Measurements from ENCODE around the gene OXNAD1.
A peak's percentile ranks its signal among the peaks of the same experiment; 100 is the strongest.

Gene OXNAD1

DNA sequence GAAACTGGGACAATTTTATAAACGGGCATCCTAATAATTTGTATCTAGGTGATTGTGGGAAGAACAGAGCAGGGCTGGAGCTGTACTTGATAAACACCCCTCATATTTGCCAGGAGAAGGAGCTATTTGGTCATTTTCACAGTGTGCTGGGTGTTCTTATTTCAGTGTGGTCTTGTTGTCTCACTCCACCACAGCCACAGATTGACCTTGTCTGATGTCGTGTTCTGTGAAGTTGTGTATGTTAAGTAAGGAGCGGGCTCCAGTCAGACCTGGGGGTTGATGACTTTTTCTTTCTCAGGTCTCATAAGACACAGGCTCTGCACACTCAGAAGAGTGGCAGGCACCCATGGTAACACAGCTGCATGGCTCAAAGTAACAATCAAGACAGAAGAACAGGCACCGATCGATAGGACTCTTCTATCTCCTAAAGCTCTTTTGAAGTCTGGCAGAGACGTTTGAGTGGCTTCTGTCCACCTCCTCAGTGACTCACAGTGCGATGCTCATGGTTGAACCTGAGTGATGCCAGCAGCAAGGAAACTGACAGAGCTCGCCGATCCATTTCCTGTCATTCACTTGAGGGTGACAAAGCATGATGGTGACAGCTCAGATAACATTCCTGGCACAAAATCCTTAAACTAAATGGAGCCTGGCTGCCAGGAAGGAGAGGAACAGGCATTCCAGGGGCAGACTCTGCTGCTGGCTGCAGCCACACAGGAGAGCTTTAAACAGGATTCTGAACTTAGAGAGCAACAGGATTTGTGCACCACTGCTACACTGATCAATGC, 21.1 kb upstream of the OXNAD1 start:
- DNase-seq (ENCODE audit: insufficient read length, low spot score) (no peak), FAIRE-seq (no peak)
- TF ChIP-seq POLR2AphosphoS5 (IDR thresholded peaks at IDR 0.05; ENCODE audit: low read depth, low read length) (no peak), POU2F2 (IDR thresholded peaks at IDR 0.05; ENCODE audit: low read depth, low read length) (no peak), SPI1 (IDR thresholded peaks at IDR 0.05; ENCODE audit: low read depth, low read length) (no peak), PAX5 (IDR thresholded peaks at IDR 0.05; ENCODE audit: insufficient read depth, low read length, severe bottlenecking) (no peak), POLR2A (IDR thresholded peaks at IDR 0.05; ENCODE audit: low read depth, low read length) (no peak), TAF1 (IDR thresholded peaks at IDR 0.05; ENCODE audit: low read depth, low read length) (no peak)

- DNase-seq (ENCODE audit: insufficient read length, low spot score) (no peak), FAIRE-seq (no peak)
- TF ChIP-seq TAF1 (IDR thresholded peaks at IDR 0.05; ENCODE audit: low read depth, low read length) (no peak), POLR2A (IDR thresholded peaks at IDR 0.05; ENCODE audit: low read depth, low read length) (no peak), POLR2AphosphoS5 (IDR thresholded peaks at IDR 0.05; ENCODE audit: low read depth, low read length) (no peak), POU2F2 (IDR thresholded peaks at IDR 0.05; ENCODE audit: low read depth, low read length) (peak; percentile 91; the same call in 1 of the 2 replicates), PAX5 (IDR thresholded peaks at IDR 0.05; ENCODE audit: insufficient read depth, low read length, severe bottlenecking) (no peak)
These were observed 19.4 kb upstream of the OXNAD1 start for GRCh38 chr3:16245609-16246008.

GRCh38 chr3:16247282-16248061, 17.5 kb upstream of the OXNAD1 start:
- peak; percentile 53 for DNase-seq (ENCODE audit: insufficient read length, low spot score)
- peak; percentile 93 for FAIRE-seq
- TF ChIP-seq POLR2AphosphoS5 (IDR thresholded peaks at IDR 0.05; ENCODE audit: low read depth, low read length) (no peak), SPI1 (IDR thresholded peaks at IDR 0.05; ENCODE audit: low read depth, low read length) (peak; percentile 52), POU2F2 (IDR thresholded peaks at IDR 0.05; ENCODE audit: low read depth, low read length) (peak; percentile 32; the same call in 1 of the 2 replicates)

DNA sequence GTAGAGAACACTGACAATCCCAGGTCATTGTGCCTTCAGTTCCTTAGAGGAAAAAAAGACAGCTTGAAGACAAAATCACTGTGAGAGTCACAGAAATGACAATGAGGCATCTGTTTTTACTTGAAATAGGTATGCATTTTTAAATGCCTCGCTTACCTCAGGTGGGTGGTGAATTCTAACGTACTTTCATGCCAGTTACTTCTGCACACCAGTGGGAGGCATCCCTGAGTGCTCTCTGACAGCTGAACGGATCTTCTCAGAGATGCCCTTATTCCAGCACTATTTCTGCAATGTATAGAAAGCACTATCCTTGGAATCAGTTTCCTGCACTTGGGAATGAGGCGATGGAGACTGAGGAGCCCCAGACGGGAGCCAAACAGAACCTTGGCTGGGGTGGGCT, 16.5 kb upstream of the OXNAD1 start:
- FAIRE-seq (no peak), DNase-seq (ENCODE audit: insufficient read length, low spot score) (no peak)
- TF ChIP-seq POU2F2 (IDR thresholded peaks at IDR 0.05; ENCODE audit: low read depth, low read length) (no peak), PAX5 (IDR thresholded peaks at IDR 0.05; ENCODE audit: insufficient read depth, low read length, severe bottlenecking) (no peak), TAF1 (IDR thresholded peaks at IDR 0.05; ENCODE audit: low read depth, low read length) (no peak), POLR2A (IDR thresholded peaks at IDR 0.05; ENCODE audit: low read depth, low read length) (no peak), POLR2AphosphoS5 (IDR thresholded peaks at IDR 0.05; ENCODE audit: low read depth, low read length) (no peak), SPI1 (IDR thresholded peaks at IDR 0.05; ENCODE audit: low read depth, low read length) (no peak)

DNA sequence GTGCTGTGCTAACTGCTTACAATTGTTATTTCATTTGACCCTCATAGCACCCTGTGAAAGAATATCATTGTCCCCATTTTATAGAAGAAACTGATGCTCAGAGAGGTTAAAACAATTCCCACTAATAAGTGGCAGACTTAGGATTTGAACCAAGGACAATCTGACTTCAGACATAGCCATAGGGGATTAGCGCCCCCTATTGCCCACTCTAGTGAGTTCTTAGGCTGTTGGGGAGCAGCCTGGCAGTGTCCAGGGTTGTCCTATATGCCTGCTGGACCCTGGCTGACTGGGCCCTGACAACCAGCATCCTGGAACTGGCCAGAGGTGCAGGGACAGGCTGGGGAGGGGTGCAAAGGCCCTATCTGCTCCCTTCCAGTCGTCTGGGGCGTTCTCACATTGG, 15.7 kb upstream of the OXNAD1 start:
- DNase-seq (ENCODE audit: insufficient read length, low spot score) (no peak), FAIRE-seq (no peak)
- no peak for TF ChIP-seq TAF1 (IDR thresholded peaks at IDR 0.05; ENCODE audit: low read depth, low read length)
- no peak for TF ChIP-seq POLR2A (IDR thresholded peaks at IDR 0.05; ENCODE audit: low read depth, low read length)
- TF ChIP-seq POU2F2 (IDR thresholded peaks at IDR 0.05; ENCODE audit: low read depth, low read length): no peak
- no peak for TF ChIP-seq SPI1 (IDR thresholded peaks at IDR 0.05; ENCODE audit: low read depth, low read length)
- no peak for TF ChIP-seq PAX5 (IDR thresholded peaks at IDR 0.05; ENCODE audit: insufficient read depth, low read length, severe bottlenecking)
- no peak for TF ChIP-seq POLR2AphosphoS5 (IDR thresholded peaks at IDR 0.05; ENCODE audit: low read depth, low read length)

GRCh38 chr3:16249886-16250285, 15.1 kb upstream of the OXNAD1 start:
- TF ChIP-seq POLR2AphosphoS5 (IDR thresholded peaks at IDR 0.05; ENCODE audit: low read depth, low read length): no peak
- TF ChIP-seq POLR2A (IDR thresholded peaks at IDR 0.05; ENCODE audit: low read depth, low read length): no peak
- no peak for TF ChIP-seq PAX5 (IDR thresholded peaks at IDR 0.05; ENCODE audit: insufficient read depth, low read length, severe bottlenecking)
- no peak for TF ChIP-seq POU2F2 (IDR thresholded peaks at IDR 0.05; ENCODE audit: low read depth, low read length)
- no peak for TF ChIP-seq TAF1 (IDR thresholded peaks at IDR 0.05; ENCODE audit: low read depth, low read length)
- no peak for TF ChIP-seq SPI1 (IDR thresholded peaks at IDR 0.05; ENCODE audit: low read depth, low read length)
- DNase-seq (ENCODE audit: insufficient read length, low spot score): no peak
- FAIRE-seq: no peak

DNA sequence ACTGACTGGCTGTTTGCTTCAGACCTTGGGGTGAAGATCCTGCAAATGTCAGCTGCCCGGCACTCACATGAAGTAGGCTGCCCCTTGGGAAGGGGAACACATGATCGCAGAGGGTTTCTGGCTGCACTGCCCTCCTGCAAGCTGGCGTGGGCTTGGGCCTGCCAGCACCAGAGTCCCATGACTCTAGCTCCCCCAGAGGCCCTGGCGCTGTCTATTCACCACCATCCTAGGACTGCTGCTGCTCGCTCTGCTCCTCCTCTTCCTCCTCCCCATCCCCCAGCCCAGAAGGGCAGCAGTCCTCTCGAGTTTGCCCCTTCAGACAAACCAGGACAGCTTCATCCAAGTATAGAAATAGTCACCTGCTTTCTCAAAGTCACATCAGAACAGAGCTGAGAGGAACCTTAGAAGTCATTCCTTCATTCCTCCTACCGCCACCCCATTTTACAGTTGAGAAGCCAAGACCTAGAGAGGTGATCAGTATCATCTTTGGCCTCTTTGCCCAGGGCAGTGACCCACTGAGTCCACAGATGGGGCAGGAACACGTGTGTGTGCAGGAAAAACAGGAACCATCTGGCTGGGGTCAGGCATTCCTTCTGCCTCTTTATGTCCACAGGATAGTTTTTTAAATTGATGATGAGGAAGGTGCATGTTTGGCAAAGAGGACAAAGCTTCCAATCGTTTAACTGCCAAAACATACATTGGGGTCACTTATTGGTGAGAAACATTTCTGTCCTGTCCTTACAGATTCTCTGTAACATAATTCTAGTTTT, 13.5 kb upstream of the OXNAD1 start:
- DNase-seq (ENCODE audit: insufficient read length, low spot score) (no peak), FAIRE-seq (no peak)
- TF ChIP-seq POLR2A (IDR thresholded peaks at IDR 0.05; ENCODE audit: low read depth, low read length): no peak
- TF ChIP-seq POLR2AphosphoS5 (IDR thresholded peaks at IDR 0.05; ENCODE audit: low read depth, low read length): no peak
- TF ChIP-seq PAX5 (IDR thresholded peaks at IDR 0.05; ENCODE audit: insufficient read depth, low read length, severe bottlenecking): no peak
- no peak for TF ChIP-seq TAF1 (IDR thresholded peaks at IDR 0.05; ENCODE audit: low read depth, low read length)

DNA sequence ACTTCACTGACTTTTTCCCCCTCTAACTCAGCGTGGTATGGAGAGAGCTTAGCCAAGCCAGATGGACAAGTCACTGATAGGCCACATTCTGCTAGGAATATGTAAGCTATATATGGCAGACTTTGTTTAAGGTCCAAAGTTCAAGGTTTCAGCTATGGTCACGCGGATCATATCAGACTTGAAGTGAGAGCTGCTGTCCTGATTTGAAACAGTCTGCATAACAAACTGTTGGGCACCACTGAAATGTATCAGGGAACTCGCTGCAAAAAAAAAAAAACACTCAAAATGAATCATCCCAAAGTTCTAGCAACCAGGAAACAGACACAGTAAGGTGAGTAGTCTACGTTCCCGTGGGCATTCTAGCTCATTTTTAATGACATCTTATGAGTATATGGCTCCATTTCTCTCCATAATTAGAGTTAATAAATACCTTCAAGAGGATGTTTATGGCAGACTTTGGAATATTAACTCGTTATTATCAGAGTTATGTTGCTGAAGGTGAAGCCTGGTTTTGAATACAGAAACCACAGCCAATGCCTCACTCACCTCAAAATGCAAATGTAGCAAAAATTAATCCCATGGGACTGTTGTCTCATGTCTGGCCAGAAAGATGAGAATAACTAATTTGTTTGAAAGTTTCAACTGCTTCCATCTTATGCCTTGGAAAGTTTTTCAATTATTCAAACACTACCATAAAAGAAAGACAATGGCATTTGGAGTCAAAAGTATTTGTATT, 12.6 kb upstream of the OXNAD1 start:
- FAIRE-seq (no peak), DNase-seq (ENCODE audit: insufficient read length, low spot score) (no peak)
- TF ChIP-seq TAF1 (IDR thresholded peaks at IDR 0.05; ENCODE audit: low read depth, low read length) (no peak), PAX5 (IDR thresholded peaks at IDR 0.05; ENCODE audit: insufficient read depth, low read length, severe bottlenecking) (no peak), POLR2AphosphoS5 (IDR thresholded peaks at IDR 0.05; ENCODE audit: low read depth, low read length) (no peak), POLR2A (IDR thresholded peaks at IDR 0.05; ENCODE audit: low read depth, low read length) (no peak)

- DNase-seq (ENCODE audit: insufficient read length, low spot score) (no peak), FAIRE-seq (no peak)
- TF ChIP-seq PAX5 (IDR thresholded peaks at IDR 0.05; ENCODE audit: insufficient read depth, low read length, severe bottlenecking): no peak
- TF ChIP-seq POLR2AphosphoS5 (IDR thresholded peaks at IDR 0.05; ENCODE audit: low read depth, low read length): no peak
- TF ChIP-seq POLR2A (IDR thresholded peaks at IDR 0.05; ENCODE audit: low read depth, low read length): no peak
- TF ChIP-seq TAF1 (IDR thresholded peaks at IDR 0.05; ENCODE audit: low read depth, low read length): no peak
- no peak for TF ChIP-seq POU2F2 (IDR thresholded peaks at IDR 0.05; ENCODE audit: low read depth, low read length)
- TF ChIP-seq SPI1 (IDR thresholded peaks at IDR 0.05; ENCODE audit: low read depth, low read length): no peak
These were observed 12.0 kb upstream of the OXNAD1 start for GRCh38 chr3:16252988-16253387.
